Neural cell (in vitro differentiated cells): Measurements from ENCODE around the gene NDUFS7.

Experiments
- EP300 ChIP-seq: fragments of 450-650 bp; conservative IDR thresholded peaks from 2 replicates; pipeline ENCODE4 v1.6.1; 2014; ENCODE audit warnings: antibody characterized with exemption, mild to moderate bottlenecking, moderate library complexity; ENCODE audit not compliant: poor library complexity, severe bottlenecking
- EZH2 ChIP-seq: fragments of 200-600, 300-800 bp; shearing (Covaris generic), sonication (generic); IDR thresholded peaks from 2 replicates; pipeline ENCODE4 v1.6.1; 2014; ENCODE audit warnings: antibody characterized with exemption, low read length, borderline replicate concordance, mild to moderate bottlenecking; ENCODE audit not compliant: insufficient read depth, poor library complexity, severe bottlenecking
- POLR2AphosphoS5 ChIP-seq: IDR thresholded peaks from 2 replicates; pipeline ENCODE4 v1.6.1; 2012
- REST ChIP-seq: IDR thresholded peaks from 2 replicates; pipeline ENCODE4 v1.6.1; 2012; ENCODE audit warnings: borderline replicate concordance
- SMC3 ChIP-seq: fragments of 450-650 bp; conservative IDR thresholded peaks from 2 replicates; pipeline ENCODE4 v1.6.1; 2014; ENCODE audit warnings: antibody characterized with exemption, mild to moderate bottlenecking, moderate library complexity; ENCODE audit not compliant: poor library complexity
- TAF1 ChIP-seq: IDR thresholded peaks from 2 replicates; pipeline ENCODE4 v1.6.1; 2012; ENCODE audit warnings: low read depth
- TF ChIP-seq, protein P1 (sequence below): fragments of 450-650 bp; IDR thresholded peaks from 2 replicates; pipeline ENCODE4 v1.5.1; 2014; ENCODE audit warnings: antibody characterized with exemption, mild to moderate bottlenecking, moderate library complexity; ENCODE audit not compliant: poor library complexity, severe bottlenecking

GRCh38 chr19:1412323-1412923 lies 28.7 kb downstream of the NDUFS7 start:
- TF ChIP-seq, protein P1, sequence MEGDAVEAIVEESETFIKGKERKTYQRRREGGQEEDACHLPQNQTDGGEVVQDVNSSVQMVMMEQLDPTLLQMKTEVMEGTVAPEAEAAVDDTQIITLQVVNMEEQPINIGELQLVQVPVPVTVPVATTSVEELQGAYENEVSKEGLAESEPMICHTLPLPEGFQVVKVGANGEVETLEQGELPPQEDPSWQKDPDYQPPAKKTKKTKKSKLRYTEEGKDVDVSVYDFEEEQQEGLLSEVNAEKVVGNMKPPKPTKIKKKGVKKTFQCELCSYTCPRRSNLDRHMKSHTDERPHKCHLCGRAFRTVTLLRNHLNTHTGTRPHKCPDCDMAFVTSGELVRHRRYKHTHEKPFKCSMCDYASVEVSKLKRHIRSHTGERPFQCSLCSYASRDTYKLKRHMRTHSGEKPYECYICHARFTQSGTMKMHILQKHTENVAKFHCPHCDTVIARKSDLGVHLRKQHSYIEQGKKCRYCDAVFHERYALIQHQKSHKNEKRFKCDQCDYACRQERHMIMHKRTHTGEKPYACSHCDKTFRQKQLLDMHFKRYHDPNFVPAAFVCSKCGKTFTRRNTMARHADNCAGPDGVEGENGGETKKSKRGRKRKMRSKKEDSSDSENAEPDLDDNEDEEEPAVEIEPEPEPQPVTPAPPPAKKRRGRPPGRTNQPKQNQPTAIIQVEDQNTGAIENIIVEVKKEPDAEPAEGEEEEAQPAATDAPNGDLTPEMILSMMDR, result no peak
- TF ChIP-seq TAF1 (no peak), SMC3 (no peak), EP300 (no peak), EZH2 (no peak), REST (no peak), POLR2AphosphoS5 (no peak)
